Liver (tissue), 9 donors: ENCODE measurements around the gene RANBP1. TPM values are rescaled to one million over a fixed set of nuclear protein-coding genes. Genes with fewer than 3 reads are reported as not detected.
A peak's percentile ranks its signal among the peaks of the same experiment; 100 is the strongest.

Source experiments
- DNase-seq: peaks from one replicate; pipeline ENCODE4 v3.0.0-alpha.2; 2017; ENCODE audit warnings: low spot score
- H3K27ac ChIP-seq, 2 donors: one replicate each; pipeline ENCODE4 v1.7.0; 2013; ENCODE audit warnings: inconsistent platforms in 2 of 2, low read length in 2 of 2, control low read depth in 1 of 2, low read depth in 1 of 2, mild to moderate bottlenecking in 1 of 2
- H3K27me3 ChIP-seq, 4 donors: one replicate each; pipeline versions ENCODE4 v1.6.1 to v1.7.0; 2013; ENCODE audit warnings: low read length in 3 of 4, inconsistent platforms in 1 of 4, mild to moderate bottlenecking in 1 of 4, moderate library complexity in 1 of 4; ENCODE audit not compliant: control insufficient read depth in 4 of 4, insufficient read depth in 4 of 4
- H3K36me3 ChIP-seq, 4 donors: one replicate each; pipeline versions ENCODE4 v1.6.1 to v1.7.0; 2013; ENCODE audit warnings: low read length in 3 of 4, mild to moderate bottlenecking in 3 of 4, low read depth in 1 of 4, moderate library complexity in 1 of 4; ENCODE audit not compliant: control insufficient read depth in 4 of 4, insufficient read depth in 3 of 4
- H3K4me1 ChIP-seq, 4 donors: one replicate each; pipeline versions ENCODE4 v1.6.1 to v1.7.0; 2013; ENCODE audit warnings: low read length in 3 of 4, mild to moderate bottlenecking in 3 of 4, moderate library complexity in 1 of 4; ENCODE audit not compliant: control insufficient read depth in 4 of 4, insufficient read depth in 4 of 4
- H3K4me3 ChIP-seq, 3 donors: one replicate each; pipeline versions ENCODE4 v1.6.1 to v1.7.0; 2013; ENCODE audit warnings: low read length in 3 of 3, control low read depth in 1 of 3, low read depth in 1 of 3, mild to moderate bottlenecking in 1 of 3
- H3K9ac ChIP-seq, 2 donors: one replicate each; pipeline ENCODE4 v1.7.0; 2013; ENCODE audit warnings: low read length in 2 of 2, mild to moderate bottlenecking in 2 of 2, moderate library complexity in 2 of 2, control low read depth in 1 of 2, low read depth in 1 of 2
- H3K9me3 ChIP-seq, 4 donors: one replicate each; pipeline versions ENCODE4 v1.6.1 to v1.7.0; 2013; ENCODE audit warnings: low read length in 3 of 4; ENCODE audit not compliant: control insufficient read depth in 4 of 4
- ATF3 ChIP-seq: IDR thresholded peaks from 2 replicates; pipeline ENCODE4 v1.6.1; 2016; ENCODE audit warnings: antibody characterized with exemption
- CTCF ChIP-seq: fragments of 150-350 bp; IDR thresholded peaks from 2 replicates; pipeline ENCODE4 v1.5.1; 2017; ENCODE audit warnings: improper control_type of control experiment, low read depth, low read length; ENCODE audit not compliant: missing input control
- EGR1 ChIP-seq, 2 donors: IDR thresholded peaks; 2 replicates each; pipeline ENCODE4 v1.6.1; 2016 to 2018; ENCODE audit warnings: antibody characterized with exemption in 2 of 2, low read depth in 2 of 2
- FOXA1 ChIP-seq: IDR thresholded peaks from 2 replicates; pipeline ENCODE4 v1.6.1; 2016; ENCODE audit warnings: antibody characterized with exemption
- FOXA2 ChIP-seq: IDR thresholded peaks from 2 replicates; pipeline ENCODE4 v1.6.1; 2016; ENCODE audit warnings: antibody characterized with exemption
- GABPA ChIP-seq, 2 donors: IDR thresholded peaks in 1 of 2; conservative IDR thresholded peaks in 1 of 2; 2 replicates each; pipeline ENCODE4 v1.6.1; 2016; ENCODE audit warnings: antibody characterized with exemption in 2 of 2, mild to moderate bottlenecking in 1 of 2, moderate library complexity in 1 of 2
- HNF4A ChIP-seq, 2 donors: conservative IDR thresholded peaks; 2 replicates each; pipeline ENCODE4 v1.6.1; 2016; ENCODE audit warnings: antibody characterized with exemption in 2 of 2, mild to moderate bottlenecking in 2 of 2
- JUND ChIP-seq, 2 donors: IDR thresholded peaks; 2 replicates each; pipeline ENCODE4 v1.6.1; 2016; ENCODE audit warnings: antibody characterized with exemption in 2 of 2
- MAX ChIP-seq: IDR thresholded peaks from 2 replicates; pipeline ENCODE4 v1.6.1; 2016; ENCODE audit warnings: antibody characterized with exemption
- NR2F2 ChIP-seq: IDR thresholded peaks from 2 replicates; pipeline ENCODE4 v1.6.1; 2016; ENCODE audit warnings: antibody characterized with exemption
- REST ChIP-seq: IDR thresholded peaks from 2 replicates; pipeline ENCODE4 v1.6.1; 2016; ENCODE audit warnings: antibody characterized with exemption, mild to moderate bottlenecking
- SP1 ChIP-seq: IDR thresholded peaks from 2 replicates; pipeline ENCODE4 v1.6.1; 2018; ENCODE audit warnings: antibody characterized with exemption, mild to moderate bottlenecking
- ZBTB33 ChIP-seq: IDR thresholded peaks from 2 replicates; pipeline ENCODE4 v1.6.1; 2016; ENCODE audit warnings: antibody characterized with exemption
- WGBS: extraction: QIAGEN DNeasy Blood & Tissue Kit; methylation state at CpG from one replicate; pipeline ENCODE4 v1.1.7; 2013; 5-methylcytosine and 5-hydroxymethylcytosine counted together
- polyA plus RNA-seq, 2 donors: library from polyadenylated mRNA; stranded (reverse) in 1 of 2; unstranded in 1 of 2; fragments of 200-250 nt in 1 of 2; fragments of >200 nt in 1 of 2; fragmentation: Nextera tagmentation in 1 of 2; extraction: Ambion mirVana in 1 of 2; gene quantifications; one replicate each; pipeline versions ENCODE4 v1.2.1 to v1.2.3, GENCODE V29; 2013 to 2015
- total RNA-seq, 2 donors: library from RNA; depleted of rRNA; stranded (reverse); fragments of >200 nt; gene quantifications; one replicate each; pipeline ENCODE4 v1.2.3, GENCODE V29; 2014
- donor health status: healthy.
- donor health status: healthy.
- donor health status: healthy.
- donor health status: healthy.
- donor health status: healthy.

The RANBP1 gene
- total and polyA plus RNA-seq, 4 donors = 62.3 to 102 (median 87.8) TPM

GRCh38 chr22:20133930-20134549, 18.1 kb downstream of the RANBP1 start (continued):
- TF ChIP-seq CTCF = no peak
- no peak for TF ChIP-seq MAX

- Histone ChIP-seq H3K27ac (no peak overlapping the region), H3K4me3 (no peak overlapping the region), H3K27me3 (no peaks in the 10 kb centered on the region), H3K9ac (no peak overlapping the region), H3K9me3 (no peaks in the 10 kb centered on the region), H3K36me3 (peaks cover 0 to 5% (median 0%) of the 10 kb centered on the region in 4 donors), H3K4me1 (peaks cover 10 to 36% (median 25%) of the 10 kb centered on the region in 4 donors)
- WGBS = 54% methylated on average over 4 of the region's 4 CpGs
- TF ChIP-seq EGR1 (IDR thresholded peaks at IDR 0.05; ENCODE audit: low read depth in 2 of 2) (no peak), GABPA (IDR thresholded peaks at IDR 0.05 in 1 of 2, conservative IDR thresholded peaks at IDR 0.05 in 1 of 2) (no peak), FOXA2 (no peak), SP1 (no peak), REST (no peak), MAX (no peak), NR2F2 (no peak), ATF3 (no peak), JUND (IDR thresholded peaks at IDR 0.05) (no peak), ZBTB33 (no peak), FOXA1 (no peak), HNF4A (conservative IDR thresholded peaks at IDR 0.05) (no peak)
- DNase-seq = peak; percentile 49
These were observed 19.4 kb downstream of the RANBP1 start for GRCh38 chr22:20135265-20135664.
